GM19467 (cell line): Measurements from ENCODE around the gene KRTAP5-5.
"Not testable (repeated sequence)": the region's sequence is repeated elsewhere in the genome, so short reads cannot be mapped to it uniquely, and the experiment has no call there.

Source experiments
- ATAC-seq: cut with Tn5 transposase; IDR thresholded peaks from one replicate; pipeline ENCODE4 v1.9.1; 2021; ENCODE audit warnings: mild to moderate bottlenecking, moderate library complexity; ENCODE audit not compliant: unreplicated experiment

KRTAP5-5 gene

GRCh38 chr11:1629326-1630185 lies at the start of gene KRTAP5-5:
KRTAP5-5 (plus strand) TSS chr11:1629775; CDS start chr11:1629841, 66 bp downstream.
- no peak for ATAC-seq

- ATAC-seq = no peak
Measured at GRCh38 chr11:1581976-1582375, 47.6 kb upstream of the KRTAP5-5 start.

- ATAC-seq = not testable (repeated sequence)
Measured at GRCh38 chr11:1582909-1583308, 46.7 kb upstream of the KRTAP5-5 start.

- not testable (repeated sequence) for ATAC-seq
Measured at GRCh38 chr11:1584661-1585370, 44.8 kb upstream of the KRTAP5-5 start, which contains the start of gene KRTAP5-1. KRTAP5-1 (minus strand) TSS chr11:1585283; CDS start chr11:1585249, 34 bp downstream.

GRCh38 chr11:1586699-1587098 lies 42.9 kb upstream of the KRTAP5-5 start:
- no peak for ATAC-seq

GRCh38 chr11:1589191-1589963 lies 40.2 kb upstream of the KRTAP5-5 start:
- not testable (repeated sequence) for ATAC-seq

- ATAC-seq = no peak
Measured at GRCh38 chr11:1589996-1590395, 39.6 kb upstream of the KRTAP5-5 start.

GRCh38 chr11:1592628-1593027 lies 36.9 kb upstream of the KRTAP5-5 start:
- ATAC-seq = no peak

GRCh38 chr11:1595994-1596575 lies 33.5 kb upstream of the KRTAP5-5 start:
- not testable (repeated sequence) for ATAC-seq

GRCh38 chr11:1596576-1597121 lies 32.9 kb upstream of the KRTAP5-5 start:
- not testable (repeated sequence) for ATAC-seq

- no peak for ATAC-seq
Measured at GRCh38 chr11:1597331-1597993, 32.1 kb upstream of the KRTAP5-5 start.

- no peak for ATAC-seq
Measured at GRCh38 chr11:1597994-1598380, 31.6 kb upstream of the KRTAP5-5 start, which contains the start of gene KRTAP5-2. KRTAP5-2 (minus strand) TSS chr11:1598294; CDS start chr11:1598250, 44 bp downstream.

GRCh38 chr11:1598406-1598805 lies 31.2 kb upstream of the KRTAP5-5 start:
- not testable (repeated sequence) for ATAC-seq

GRCh38 chr11:1598816-1599215 lies 30.8 kb upstream of the KRTAP5-5 start:
- no peak for ATAC-seq

GRCh38 chr11:1600626-1601025 lies 28.9 kb upstream of the KRTAP5-5 start:
- no peak for ATAC-seq

- ATAC-seq = not testable (repeated sequence)
Measured at GRCh38 chr11:1601663-1602062, 27.9 kb upstream of the KRTAP5-5 start.

- ATAC-seq = no peak
Measured at GRCh38 chr11:1603629-1604028, 25.9 kb upstream of the KRTAP5-5 start.

- no peak for ATAC-seq
Measured at GRCh38 chr11:1604181-1604580, 25.4 kb upstream of the KRTAP5-5 start.

GRCh38 chr11:1604711-1605110 lies 24.9 kb upstream of the KRTAP5-5 start:
- ATAC-seq = no peak

GRCh38 chr11:1605923-1606322 lies 23.7 kb upstream of the KRTAP5-5 start:
- ATAC-seq = not testable (repeated sequence)
